Spinal cord (tissue), 10 donors: ENCODE measurements around the gene SYNPO. TPM values are rescaled to one million over a fixed set of nuclear protein-coding genes. Genes with fewer than 3 reads are reported as not detected.
A peak's percentile ranks its signal among the peaks of the same experiment; 100 is the strongest.

Experiments used
- DNase-seq, 6 donors: peaks; one replicate each; pipeline versions ENCODE4 v3.0.0 to v3.0.0-alpha.2; 2013 to 2015; ENCODE audit warnings: low spot score in 6 of 6, low read depth in 4 of 6
- H3K27ac ChIP-seq: one replicate; pipeline ENCODE4 v1.5.1; 2013; ENCODE audit warnings: low read depth, low read length, control low read depth
- H3K27me3 ChIP-seq: one replicate; pipeline ENCODE4 v1.6.1; 2013; ENCODE audit warnings: low read length; ENCODE audit not compliant: control insufficient read depth, insufficient read depth
- H3K36me3 ChIP-seq: one replicate; pipeline ENCODE4 v1.6.1; 2013; ENCODE audit warnings: low read length; ENCODE audit not compliant: control insufficient read depth, insufficient read depth
- H3K4me1 ChIP-seq: one replicate; pipeline ENCODE4 v1.6.1; 2013; ENCODE audit warnings: low read length; ENCODE audit not compliant: control insufficient read depth, insufficient read depth
- H3K4me3 ChIP-seq: one replicate; pipeline ENCODE4 v1.5.1; 2013; ENCODE audit warnings: low read depth, low read length, control low read depth
- H3K9me3 ChIP-seq: one replicate; pipeline ENCODE4 v1.6.1; 2013; ENCODE audit warnings: low read length; ENCODE audit not compliant: control insufficient read depth, insufficient read depth
- WGBS: methylation state at CpG from one replicate; pipeline ENCODE4 v1.1.5; 2013; ENCODE audit warnings: missing lambda C conversion rate; ENCODE audit not compliant: insufficient coverage; 5-methylcytosine and 5-hydroxymethylcytosine counted together
- polyA plus RNA-seq, 2 donors: library from polyadenylated mRNA; unstranded; fragments of 120-200 nt; gene quantifications; one replicate each; pipeline ENCODE4 v1.2.1, GENCODE V29; 2013; ENCODE audit not compliant: insufficient read length in 2 of 2
- total RNA-seq, 2 donors: library from RNA; depleted of rRNA in 1 of 2; stranded (reverse); fragments of 120-200 nt in 1 of 2; fragments of >200 nt in 1 of 2; gene quantifications; one replicate each; pipeline versions ENCODE4 v1.2.3 to v1.2.4, GENCODE V29; 2013 to 2014
- donor health status: healthy.

SYNPO gene
- total and polyA plus RNA-seq, 4 donors = 5.3 to 17.4 (median 10.9) TPM

GRCh38 chr5:150672237-150672883, 31.9 kb downstream of the SYNPO start:
- peak overlapping the region; percentile 59 for H3K4me3 ChIP-seq

GRCh38 chr5:150672884-150673275, 32.4 kb downstream of the SYNPO start:
- H3K27me3 ChIP-seq = peaks cover 9% of the 10 kb centered on the region
- WGBS = 83% methylated on average over 6 of the region's 7 CpGs
- peak overlapping the region; percentile 25 for H3K27ac ChIP-seq

More at GRCh38 chr5:150672237-150672883, 31.9 kb downstream of the SYNPO start:
- peaks cover 33% of the 10 kb centered on the region for H3K4me1 ChIP-seq
- DNase-seq = peak in 2 of 6 donors; percentile 50 to 61
- H3K27ac ChIP-seq = peak overlapping the region; percentile 25
- 6% methylated on average over 31 of the region's 38 CpGs for WGBS
- peaks cover 9% of the 10 kb centered on the region for H3K27me3 ChIP-seq
- H3K36me3 ChIP-seq = peaks cover 8% of the 10 kb centered on the region
- H3K9me3 ChIP-seq = no peaks in the 10 kb centered on the region

GRCh38 chr5:150674341-150674821, 33.9 kb downstream of the SYNPO start:
- Histone ChIP-seq H3K36me3 (peaks cover 8% of the 10 kb centered on the region), H3K4me1 (peaks cover 33% of the 10 kb centered on the region), H3K27me3 (peaks cover 9% of the 10 kb centered on the region), H3K27ac (no peak overlapping the region), H3K9me3 (no peaks in the 10 kb centered on the region), H3K4me3 (no peak overlapping the region)
- DNase-seq = peak in 1 of 6 donors; percentile 58
- 79% methylated on average over 2 of the region's 4 CpGs for WGBS

More at GRCh38 chr5:150672884-150673275, 32.4 kb downstream of the SYNPO start:
- peak overlapping the region; percentile 59 for H3K4me3 ChIP-seq
- H3K4me1 ChIP-seq = peaks cover 33% of the 10 kb centered on the region
- peaks cover 8% of the 10 kb centered on the region for H3K36me3 ChIP-seq
- DNase-seq = no peak
- H3K9me3 ChIP-seq = no peaks in the 10 kb centered on the region

- peaks cover 33% of the 10 kb centered on the region for H3K4me1 ChIP-seq
- no peaks in the 10 kb centered on the region for H3K9me3 ChIP-seq
- WGBS = 100% methylated on average over 2 of the region's 6 CpGs
- no peak overlapping the region for H3K27ac ChIP-seq
- peaks cover 9% of the 10 kb centered on the region for H3K27me3 ChIP-seq
- peaks cover 8% of the 10 kb centered on the region for H3K36me3 ChIP-seq
- H3K4me3 ChIP-seq = no peak overlapping the region
- no peak for DNase-seq
Observed at GRCh38 chr5:150675069-150675468, 34.6 kb downstream of the SYNPO start.

GRCh38 chr5:150676578-150676977, 36.1 kb downstream of the SYNPO start:
- DNase-seq = no peak
- Histone ChIP-seq H3K4me3 (no peak overlapping the region), H3K9me3 (no peaks in the 10 kb centered on the region), H3K4me1 (peaks cover 30% of the 10 kb centered on the region), H3K27me3 (peaks cover 4% of the 10 kb centered on the region), H3K36me3 (peaks cover 8% of the 10 kb centered on the region), H3K27ac (no peak overlapping the region)
- 91% methylated on average over 8 of the region's 9 CpGs for WGBS

- H3K9me3 ChIP-seq = no peaks in the 10 kb centered on the region
- H3K4me3 ChIP-seq = no peak overlapping the region
- no peaks in the 10 kb centered on the region for H3K4me1 ChIP-seq
- no peak overlapping the region for H3K27ac ChIP-seq
- H3K36me3 ChIP-seq = peaks cover 23% of the 10 kb centered on the region
- DNase-seq = no peak
- no peaks in the 10 kb centered on the region for H3K27me3 ChIP-seq
- no CpG with 5 or more reads among the region's 1 CpG for WGBS
Observed at GRCh38 chr5:150689120-150689519, 48.7 kb downstream of the SYNPO start.

GRCh38 chr5:150690760-150691159, 50.3 kb downstream of the SYNPO start:
- DNase-seq = no peak
- peaks cover 29% of the 10 kb centered on the region for H3K36me3 ChIP-seq
- no peak overlapping the region for H3K27ac ChIP-seq
- H3K4me3 ChIP-seq = no peak overlapping the region
- H3K9me3 ChIP-seq = no peaks in the 10 kb centered on the region
- 67% methylated on average over 6 of the region's 6 CpGs for WGBS
- H3K27me3 ChIP-seq = no peaks in the 10 kb centered on the region
- no peaks in the 10 kb centered on the region for H3K4me1 ChIP-seq

GRCh38 chr5:150692276-150692675, 51.8 kb downstream of the SYNPO start:
- Histone ChIP-seq H3K36me3 (peaks cover 39% of the 10 kb centered on the region), H3K9me3 (no peaks in the 10 kb centered on the region), H3K27me3 (no peaks in the 10 kb centered on the region), H3K4me3 (no peak overlapping the region), H3K4me1 (no peaks in the 10 kb centered on the region), H3K27ac (no peak overlapping the region)
- 90% methylated on average over 2 of the region's 3 CpGs for WGBS
- DNase-seq = no peak

- Histone ChIP-seq H3K4me1 (peaks cover 3% of the 10 kb centered on the region), H3K27me3 (no peaks in the 10 kb centered on the region), H3K27ac (no peak overlapping the region), H3K36me3 (peaks cover 48% of the 10 kb centered on the region), H3K9me3 (no peaks in the 10 kb centered on the region), H3K4me3 (no peak overlapping the region)
- DNase-seq = no peak
- WGBS = 86% methylated on average over 2 of the region's 3 CpGs
Observed at GRCh38 chr5:150694612-150695011, 54.2 kb downstream of the SYNPO start.

- 9% methylated on average over 7 of the region's 15 CpGs for WGBS
- H3K4me3 ChIP-seq = peak overlapping the region; percentile 100
- H3K9me3 ChIP-seq = no peaks in the 10 kb centered on the region
- peak overlapping the region; percentile 96 for H3K27ac ChIP-seq
- peak in 1 of 6 donors; percentile 35 for DNase-seq
- peaks cover 3% of the 10 kb centered on the region for H3K4me1 ChIP-seq
- H3K36me3 ChIP-seq = peaks cover 19% of the 10 kb centered on the region
- H3K27me3 ChIP-seq = no peaks in the 10 kb centered on the region
Observed at GRCh38 chr5:150700246-150700593, 59.8 kb downstream of the SYNPO start.
